ENCODE data around the gene G3BP2. TPM values are rescaled to one million over a fixed set of nuclear protein-coding genes. Genes with fewer than 3 reads are reported as not detected.

Gene G3BP2
- total RNA-seq, 4 donors from 2014 or later = 54.5 to 121 (median 89.8) TPM

DNA sequence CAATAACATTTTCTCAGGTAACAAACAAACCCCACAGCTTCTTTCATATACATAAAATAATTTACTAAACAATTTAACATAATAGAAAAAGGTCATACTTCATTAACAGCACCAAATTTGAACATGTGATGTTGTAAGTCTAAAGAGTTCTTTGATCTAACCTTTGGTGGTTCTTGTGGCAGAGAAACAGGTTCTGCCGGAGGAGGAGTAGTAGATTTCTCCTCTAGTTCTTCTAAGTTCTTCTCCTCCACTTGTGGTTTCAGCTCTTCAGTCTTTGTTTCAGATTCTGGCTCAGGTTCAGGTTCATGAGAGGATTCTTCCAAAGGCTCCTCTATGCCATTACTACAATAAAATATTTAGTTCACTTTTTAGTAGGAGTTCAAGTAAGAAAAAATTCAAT lies 18.3 kb downstream of the G3BP2 start:
- DNase-seq = no peak
- Histone ChIP-seq H3K4me3 (no peak overlapping the region), H3K4me1 (peaks cover 0 to 8% (median 0%) of the 10 kb centered on the region in 4 donors), H3K9me3 (no peaks in the 10 kb centered on the region), H3K27me3 (no peaks in the 10 kb centered on the region), H3K36me3 (peaks cover 0 to 78% (median 0%) of the 10 kb centered on the region in 3 donors), H3K27ac (no peak overlapping the region)
- TF ChIP-seq POLR2A (IDR thresholded peaks at IDR 0.05) = no peak
- TF ChIP-seq, protein P1, sequence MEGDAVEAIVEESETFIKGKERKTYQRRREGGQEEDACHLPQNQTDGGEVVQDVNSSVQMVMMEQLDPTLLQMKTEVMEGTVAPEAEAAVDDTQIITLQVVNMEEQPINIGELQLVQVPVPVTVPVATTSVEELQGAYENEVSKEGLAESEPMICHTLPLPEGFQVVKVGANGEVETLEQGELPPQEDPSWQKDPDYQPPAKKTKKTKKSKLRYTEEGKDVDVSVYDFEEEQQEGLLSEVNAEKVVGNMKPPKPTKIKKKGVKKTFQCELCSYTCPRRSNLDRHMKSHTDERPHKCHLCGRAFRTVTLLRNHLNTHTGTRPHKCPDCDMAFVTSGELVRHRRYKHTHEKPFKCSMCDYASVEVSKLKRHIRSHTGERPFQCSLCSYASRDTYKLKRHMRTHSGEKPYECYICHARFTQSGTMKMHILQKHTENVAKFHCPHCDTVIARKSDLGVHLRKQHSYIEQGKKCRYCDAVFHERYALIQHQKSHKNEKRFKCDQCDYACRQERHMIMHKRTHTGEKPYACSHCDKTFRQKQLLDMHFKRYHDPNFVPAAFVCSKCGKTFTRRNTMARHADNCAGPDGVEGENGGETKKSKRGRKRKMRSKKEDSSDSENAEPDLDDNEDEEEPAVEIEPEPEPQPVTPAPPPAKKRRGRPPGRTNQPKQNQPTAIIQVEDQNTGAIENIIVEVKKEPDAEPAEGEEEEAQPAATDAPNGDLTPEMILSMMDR (IDR thresholded peaks at IDR 0.05) = no peak

GRCh38 chr4:75653845-75654503 lies 19.2 kb downstream of the G3BP2 start:
- no peak for DNase-seq
- no peaks in the 10 kb centered on the region for H3K27me3 ChIP-seq
- no peak overlapping the region for H3K4me3 ChIP-seq
- H3K9me3 ChIP-seq = no peaks in the 10 kb centered on the region
- TF ChIP-seq, protein P1 (IDR thresholded peaks at IDR 0.05) = peak in 4 of 6 experiments; percentile 36 to 69 (median 66)
- no peak for TF ChIP-seq POLR2A (IDR thresholded peaks at IDR 0.05)
- no peaks in the 10 kb centered on the region for H3K4me1 ChIP-seq
- H3K36me3 ChIP-seq = peaks cover 0 to 84% (median 0%) of the 10 kb centered on the region in 3 donors
- H3K27ac ChIP-seq = no peak overlapping the region

DNA sequence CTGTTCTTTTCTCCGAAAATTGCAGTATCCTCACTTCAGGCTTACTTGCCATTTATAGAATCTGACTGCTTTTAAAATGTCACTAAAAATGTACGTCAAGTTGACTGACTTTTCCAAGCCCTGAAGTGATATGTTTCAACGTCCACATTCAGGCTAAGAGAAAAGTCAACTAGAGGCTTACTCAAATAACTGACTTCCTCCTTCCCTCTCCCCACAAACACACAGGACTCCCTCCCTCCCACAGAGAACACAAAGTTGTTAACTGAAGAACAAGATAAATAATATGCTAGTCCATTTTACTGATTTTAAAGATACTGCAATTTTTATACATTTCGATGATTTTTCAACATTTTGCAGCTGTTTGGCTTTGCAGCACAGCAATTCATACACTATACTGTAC lies 29.1 kb downstream of the G3BP2 start:
- Histone ChIP-seq H3K4me3 (no peak overlapping the region), H3K27me3 (no peaks in the 10 kb centered on the region), H3K36me3 (peaks cover 0 to 58% (median 0%) of the 10 kb centered on the region in 3 donors), H3K4me1 (no peaks in the 10 kb centered on the region), H3K9me3 (no peaks in the 10 kb centered on the region), H3K27ac (no peak overlapping the region)
- TF ChIP-seq POLR2A (IDR thresholded peaks at IDR 0.05) = no peak
- TF ChIP-seq, protein P1 (IDR thresholded peaks at IDR 0.05) = no peak
- no peak for DNase-seq

GRCh38 chr4:75643651-75644050 lies 29.6 kb downstream of the G3BP2 start:
- DNase-seq = no peak
- no peaks in the 10 kb centered on the region for H3K4me1 ChIP-seq
- peaks cover 0 to 58% (median 0%) of the 10 kb centered on the region in 3 donors for H3K36me3 ChIP-seq
- no peaks in the 10 kb centered on the region for H3K27me3 ChIP-seq
- H3K27ac ChIP-seq = no peak overlapping the region
- H3K4me3 ChIP-seq = no peak overlapping the region
- TF ChIP-seq POLR2A (IDR thresholded peaks at IDR 0.05) = no peak
- TF ChIP-seq, protein P1 (IDR thresholded peaks at IDR 0.05) = no peak
- no peaks in the 10 kb centered on the region for H3K9me3 ChIP-seq

GRCh38 chr4:75639124-75639695 lies 34.0 kb downstream of the G3BP2 start:
- no peak overlapping the region for H3K27ac ChIP-seq

More at GRCh38 chr4:75639124-75639695, 34.0 kb downstream of the G3BP2 start:
- no peaks in the 10 kb centered on the region for H3K27me3 ChIP-seq
- no peak overlapping the region for H3K4me3 ChIP-seq
- H3K9me3 ChIP-seq = no peaks in the 10 kb centered on the region
- DNase-seq = no peak
- no peaks in the 10 kb centered on the region for H3K4me1 ChIP-seq
- peaks cover 0 to 14% (median 0%) of the 10 kb centered on the region in 3 donors for H3K36me3 ChIP-seq
- TF ChIP-seq POLR2A (IDR thresholded peaks at IDR 0.05) = no peak
- TF ChIP-seq, protein P1 (IDR thresholded peaks at IDR 0.05) = no peak
